ENCODE data around the gene ZNF724.

DNA sequence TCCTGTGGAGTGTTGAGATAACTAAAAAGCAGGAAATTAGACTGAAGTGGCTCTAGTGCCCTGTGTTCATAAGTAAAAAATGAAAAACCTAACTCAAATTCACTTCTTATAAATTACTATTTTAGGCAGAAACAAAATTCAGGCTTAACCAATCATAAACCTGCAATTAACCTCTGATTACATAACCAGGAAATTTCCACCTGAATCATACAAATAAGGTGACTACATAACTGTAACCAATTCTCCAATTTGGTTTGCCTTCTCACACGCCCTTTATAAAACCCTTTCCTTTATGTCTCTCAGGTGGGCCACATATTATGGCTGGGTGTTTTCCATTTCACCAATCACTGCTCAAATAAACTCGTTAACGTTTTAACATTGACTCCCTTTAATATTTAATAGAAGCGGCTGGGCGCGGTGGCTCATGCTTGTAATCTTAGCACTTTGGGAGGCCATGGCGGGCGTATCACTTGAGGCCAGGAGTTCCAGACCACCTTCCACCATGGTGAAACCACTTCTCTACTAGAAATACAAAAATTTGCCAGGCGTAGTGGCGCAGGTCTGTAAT, 22.9 kb upstream of the ZNF724 start:
- no peak for TF ChIP-seq POLR2A (IDR thresholded peaks at IDR 0.05)
- TF ChIP-seq, protein P1, sequence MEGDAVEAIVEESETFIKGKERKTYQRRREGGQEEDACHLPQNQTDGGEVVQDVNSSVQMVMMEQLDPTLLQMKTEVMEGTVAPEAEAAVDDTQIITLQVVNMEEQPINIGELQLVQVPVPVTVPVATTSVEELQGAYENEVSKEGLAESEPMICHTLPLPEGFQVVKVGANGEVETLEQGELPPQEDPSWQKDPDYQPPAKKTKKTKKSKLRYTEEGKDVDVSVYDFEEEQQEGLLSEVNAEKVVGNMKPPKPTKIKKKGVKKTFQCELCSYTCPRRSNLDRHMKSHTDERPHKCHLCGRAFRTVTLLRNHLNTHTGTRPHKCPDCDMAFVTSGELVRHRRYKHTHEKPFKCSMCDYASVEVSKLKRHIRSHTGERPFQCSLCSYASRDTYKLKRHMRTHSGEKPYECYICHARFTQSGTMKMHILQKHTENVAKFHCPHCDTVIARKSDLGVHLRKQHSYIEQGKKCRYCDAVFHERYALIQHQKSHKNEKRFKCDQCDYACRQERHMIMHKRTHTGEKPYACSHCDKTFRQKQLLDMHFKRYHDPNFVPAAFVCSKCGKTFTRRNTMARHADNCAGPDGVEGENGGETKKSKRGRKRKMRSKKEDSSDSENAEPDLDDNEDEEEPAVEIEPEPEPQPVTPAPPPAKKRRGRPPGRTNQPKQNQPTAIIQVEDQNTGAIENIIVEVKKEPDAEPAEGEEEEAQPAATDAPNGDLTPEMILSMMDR (IDR thresholded peaks at IDR 0.05), result no peak

All from tibial nerve (tissue), 3 donors.